HCT116 (cell line): ENCODE results near the gene FA2H. TPM values are rescaled to one million over a fixed set of nuclear protein-coding genes. Genes with fewer than 3 reads are reported as not detected.

Experiments
- ATAC-seq: fragments of 200-7000 bp; cut with Tn5 transposase; 2 replicates; pipeline ENCODE4 v1.9.1; 2020; ENCODE audit warnings: mild to moderate bottlenecking, moderate library complexity
- BruUV-seq: library from RNA; stranded (reverse); fragments of 400-500 nt; replicated peaks from 2 replicates; lab custom pipeline; 2021; lab: Mats Ljungman, UMichigan
- CTCF ChIA-PET: fragments of 300-600 bp; sonication (Branson Sonifier 250); formaldehyde crosslinking; loops from one replicate; lab custom pipeline; 2021; ENCODE audit warnings: antibody characterized with exemption; lab: Charles Lee
- POLR2A ChIA-PET: fragments of 300-600, 350-600 bp; sonication (Branson Sonifier 250); formaldehyde crosslinking; loops from one replicate; lab custom pipeline; 2021; ENCODE audit warnings: antibody characterized with exemption; lab: Charles Lee
- RAD21 ChIA-PET, 2 experiments: fragments of 300-600 bp; sonication (Branson Sonifier 250); formaldehyde crosslinking; loops; one replicate each; lab custom pipeline; 2023; ENCODE audit warnings: low total read pairs in 2 of 2; ENCODE audit not compliant: uncharacterized antibody in 2 of 2, unreplicated experiment in 2 of 2, low non-redundant PET in 1 of 2; lab: Charles Lee
- DNase-seq: peaks from one replicate; pipeline ENCODE4 v3.0.0-alpha.2; 2010; ENCODE audit warnings: low read depth, low spot score
- H2AFZ ChIP-seq: fragments of 200-600 bp; shearing (Covaris generic), sonication (generic); 2 replicates; pipeline ENCODE4 v1.6.1; 2017; ENCODE audit warnings: low read depth, mixed run types, mixed read lengths, antibody characterized with exemption, low read length; ENCODE audit not compliant: poor library complexity, severe bottlenecking
- H3K27ac ChIP-seq: 2 replicates; pipeline ENCODE4 v1.5.1; 2012; ENCODE audit warnings: low read depth, low read length
- H3K27me3 ChIP-seq: fragments of 200-600 bp; sonication (generic); 2 replicates; pipeline ENCODE4 v1.6.1; 2016; ENCODE audit warnings: mixed run types, low read length, mixed read lengths; ENCODE audit not compliant: insufficient read depth
- H3K36me3 ChIP-seq, 2 experiments: fragments of 200-500 bp in 1 of 2; fragments of 200-600 bp in 1 of 2; sonication (Bioruptor generic) in 1 of 2; sonication (generic) in 1 of 2; 2 replicates each; pipeline versions ENCODE4 v1.5.1 to v1.6.1; 2014 to 2016; ENCODE audit warnings: low read length in 2 of 2, inconsistent platforms in 1 of 2, mixed read lengths in 1 of 2, mixed run types in 1 of 2; ENCODE audit not compliant: insufficient read depth in 2 of 2, control insufficient read depth in 1 of 2
- H3K4me1 ChIP-seq, 2 experiments: fragments of 200-600 bp in 1 of 2; sonication (generic) in 1 of 2; 2 replicates each; pipeline versions ENCODE4 v1.5.1 to v1.6.1; 2012 to 2017; ENCODE audit warnings: low read length in 2 of 2, inconsistent platforms in 1 of 2, mild to moderate bottlenecking in 1 of 2, mixed read lengths in 1 of 2, mixed run types in 1 of 2, moderate library complexity in 1 of 2; ENCODE audit not compliant: insufficient read depth in 2 of 2, control insufficient read depth in 1 of 2
- H3K4me2 ChIP-seq: fragments of 200-600 bp; sonication (generic); 2 replicates; pipeline ENCODE4 v1.6.1; 2017; ENCODE audit warnings: mixed run types, low read length, mixed read lengths
- H3K4me3 ChIP-seq, 2 experiments: fragments of 200-600 bp in 1 of 2; sonication (generic) in 1 of 2; replicated peaks in 1 of 2; 2 replicates each; pipeline ENCODE4 v1.5.1; 2011 to 2016; ENCODE audit warnings: low read length in 2 of 2, control low read depth in 1 of 2, low read depth in 1 of 2, mild to moderate bottlenecking in 1 of 2, mixed read lengths in 1 of 2, mixed run types in 1 of 2
- H3K79me2 ChIP-seq: fragments of 200-600 bp; sonication (generic); 2 replicates; pipeline ENCODE4 v1.6.1; 2017; ENCODE audit warnings: mild to moderate bottlenecking, mixed run types, low read length, moderate library complexity, mixed read lengths; ENCODE audit not compliant: insufficient read depth
- H3K9ac ChIP-seq: fragments of 200-600 bp; sonication (generic); 2 replicates; pipeline ENCODE4 v1.6.1; 2016; ENCODE audit warnings: low read length, mixed read lengths
- H3K9me2 ChIP-seq: fragments of 200-600 bp; sonication (generic), shearing (Covaris generic); 2 replicates; pipeline ENCODE4 v1.6.1; 2017; ENCODE audit warnings: mixed run types, mild to moderate bottlenecking, moderate library complexity; ENCODE audit not compliant: insufficient read depth
- H3K9me3 ChIP-seq, 2 experiments: fragments of 200-500 bp in 1 of 2; fragments of 200-600 bp in 1 of 2; sonication (Bioruptor generic) in 1 of 2; sonication (generic) in 1 of 2; 2 replicates each; pipeline ENCODE4 v1.6.1; 2014 to 2017; ENCODE audit warnings: low read length in 2 of 2, mixed read lengths in 2 of 2, inconsistent platforms in 1 of 2, low read depth in 1 of 2, mild to moderate bottlenecking in 1 of 2, mixed run types in 1 of 2, moderate library complexity in 1 of 2; ENCODE audit not compliant: control insufficient read depth in 1 of 2, insufficient read depth in 1 of 2
- H4K20me1 ChIP-seq: fragments of 200-600 bp; sonication (generic), shearing (Covaris generic); 2 replicates; pipeline ENCODE4 v1.6.1; 2017; ENCODE audit warnings: mixed run types, mild to moderate bottlenecking, moderate library complexity; ENCODE audit not compliant: insufficient read depth
- ELF1 ChIP-seq: IDR thresholded peaks from 2 replicates; pipeline ENCODE4 v1.6.1; 2012; ENCODE audit warnings: low read depth, borderline replicate concordance
- FOSL1 ChIP-seq: IDR thresholded peaks from 2 replicates; pipeline ENCODE4 v1.6.1; 2012; ENCODE audit warnings: low read depth
- JUND ChIP-seq: IDR thresholded peaks from 2 replicates; pipeline ENCODE4 v1.6.1; 2012
- MAX ChIP-seq: IDR thresholded peaks from 2 replicates; pipeline ENCODE4 v1.6.1; 2012
- RAD21 ChIP-seq: IDR thresholded peaks from 2 replicates; pipeline ENCODE4 v1.6.1; 2012; ENCODE audit warnings: low read depth, mild to moderate bottlenecking
- REST ChIP-seq: IDR thresholded peaks from 2 replicates; pipeline ENCODE4 v1.6.1; 2012; ENCODE audit warnings: low read depth
- SRF ChIP-seq: IDR thresholded peaks from 2 replicates; pipeline ENCODE4 v1.6.1; 2012; ENCODE audit warnings: low read depth
- intact Hi-C: fragments of 100-400 bp; cut with micrococcal nuclease; formaldehyde crosslinking; loops from 2 replicates; pipeline ENCODE4 v1.10.0; 2022
- total RNA-seq: library from RNA; stranded (reverse); gene quantifications from one replicate; pipeline ENCODE4 v1.2.1, GENCODE V29; 2021; ENCODE audit not compliant: unreplicated experiment
- TF ChIP-seq, protein P1 (sequence below): IDR thresholded peaks from 2 replicates; pipeline ENCODE4 v1.6.1; 2012

The FA2H gene
- total RNA-seq, 1 experiment from 2014 or later = 11.1 TPM

- ChIA-PET CTCF (interaction anchor here (1.8 kb wide), 1 partner anchor 19 kb away, joined by 6 read pairs; no protein-coding TSS in a partner anchor), RAD21 (interaction anchor here in 1 of 2 experiments (0.5 kb wide), 1 partner anchor 68 kb away, joined by 3 read pairs; no protein-coding TSS in a partner anchor), POLR2A (no interaction called here)
- Histone ChIP-seq H3K4me2 (no peak overlapping the region), H3K27me3 (no peaks in the 10 kb centered on the region), H3K4me3 (no peak overlapping the region), H3K9me2 (no peaks in the 10 kb centered on the region), H3K27ac (no peak overlapping the region), H3K36me3 (no peaks in the 10 kb centered on the region), H3K9me3 (no peaks in the 10 kb centered on the region; a peak in 1 of 4 replicates), H2AFZ (no peak overlapping the region), H4K20me1 (no peaks in the 10 kb centered on the region), H3K4me1 (no peaks in the 10 kb centered on the region), H3K79me2 (no peaks in the 10 kb centered on the region), H3K9ac (no peak overlapping the region)
- TF ChIP-seq SRF = no peak
- no peak for TF ChIP-seq ELF1
- TF ChIP-seq FOSL1 = no peak
- TF ChIP-seq, protein P1, sequence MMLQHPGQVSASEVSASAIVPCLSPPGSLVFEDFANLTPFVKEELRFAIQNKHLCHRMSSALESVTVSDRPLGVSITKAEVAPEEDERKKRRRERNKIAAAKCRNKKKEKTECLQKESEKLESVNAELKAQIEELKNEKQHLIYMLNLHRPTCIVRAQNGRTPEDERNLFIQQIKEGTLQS = no peak
- no peak for TF ChIP-seq REST
- TF ChIP-seq RAD21 = no peak
- no peak for TF ChIP-seq MAX
- TF ChIP-seq JUND = no peak
- DNase-seq (no peak), ATAC-seq (no peak)
- BruUV-seq = no TSS peak
- intact Hi-C loops = no loop called here
Measured at GRCh38 chr16:74794668-74795067, 20.0 kb upstream of the FA2H start.
